ENCODE data around the gene MYMX. TPM values are rescaled to one million over a fixed set of nuclear protein-coding genes. Genes with fewer than 3 reads are reported as not detected.

MYMX gene
- total RNA-seq, 4 donors from 2014 or later = not detected

DNA sequence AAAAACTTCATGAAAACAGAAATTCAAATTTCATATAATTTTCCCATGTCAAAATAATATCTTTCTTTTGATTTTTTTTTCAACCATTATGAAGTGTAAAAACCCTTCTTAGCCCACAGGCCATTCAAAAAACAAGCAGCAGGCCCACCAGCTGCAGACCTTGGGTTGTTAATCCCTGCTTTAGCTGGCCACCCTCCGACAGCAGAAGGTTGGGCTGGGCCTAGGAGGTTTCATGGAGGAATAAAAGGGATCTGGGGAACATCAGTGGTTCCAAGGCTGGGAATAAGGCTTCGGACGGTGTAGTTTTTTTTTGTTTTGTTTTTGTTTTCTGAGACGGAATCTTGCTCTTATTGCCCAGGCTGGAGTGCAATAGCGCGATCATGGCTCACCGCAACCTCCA is 26.6 kb downstream of the MYMX start:
- intact Hi-C loops (cut with DNase I) = no loop called here
- H3K4me1 ChIP-seq = peaks cover 8 to 18% (median 12%) of the 10 kb centered on the region in 3 donors
- H3K27me3 ChIP-seq = no peaks in the 10 kb centered on the region
- TF ChIP-seq POLR2A (IDR thresholded peaks at IDR 0.05) = no peak
- WGBS, 2 donors = 79 to 93% methylated on average over 6 to 7 of the region's 7 CpGs
- no peak overlapping the region for H3K4me3 ChIP-seq
- H3K27ac ChIP-seq = no peak overlapping the region
- peaks cover 0 to 1% (median 0%) of the 10 kb centered on the region in 3 donors for H3K36me3 ChIP-seq
- no peaks in the 10 kb centered on the region for H3K9me3 ChIP-seq
- no peak for DNase-seq

DNA sequence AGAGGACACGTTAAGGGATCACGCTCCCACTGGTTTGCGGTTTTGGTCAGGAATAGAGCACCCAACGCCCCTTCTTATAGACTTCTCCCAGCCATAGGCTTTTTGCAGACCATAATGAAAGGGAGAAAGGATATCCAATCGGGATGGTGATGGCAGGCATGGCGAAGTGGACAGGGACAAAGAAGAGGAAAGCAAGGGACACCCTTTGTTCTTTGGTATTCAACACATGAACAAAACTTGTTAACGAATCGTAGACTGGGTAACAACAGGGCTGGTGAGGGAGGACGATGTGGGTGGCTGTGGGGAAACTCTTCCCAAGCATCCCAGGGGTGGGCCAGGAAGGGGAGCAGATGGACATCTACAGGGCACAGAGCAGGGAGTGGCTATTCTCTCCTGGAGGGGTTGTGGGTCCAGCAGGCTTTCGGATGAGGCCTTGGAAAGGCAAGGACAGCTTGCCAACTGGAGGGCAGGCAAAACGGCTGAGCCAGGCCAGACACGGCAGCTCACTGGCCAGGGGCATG is 28.7 kb downstream of the MYMX start:
- H3K4me1 ChIP-seq = peaks cover 16 to 36% (median 25%) of the 10 kb centered on the region in 3 donors
- WGBS, 2 donors = 78 to 82% methylated on average over 10 to 11 of the region's 12 CpGs
- TF ChIP-seq, protein P1, sequence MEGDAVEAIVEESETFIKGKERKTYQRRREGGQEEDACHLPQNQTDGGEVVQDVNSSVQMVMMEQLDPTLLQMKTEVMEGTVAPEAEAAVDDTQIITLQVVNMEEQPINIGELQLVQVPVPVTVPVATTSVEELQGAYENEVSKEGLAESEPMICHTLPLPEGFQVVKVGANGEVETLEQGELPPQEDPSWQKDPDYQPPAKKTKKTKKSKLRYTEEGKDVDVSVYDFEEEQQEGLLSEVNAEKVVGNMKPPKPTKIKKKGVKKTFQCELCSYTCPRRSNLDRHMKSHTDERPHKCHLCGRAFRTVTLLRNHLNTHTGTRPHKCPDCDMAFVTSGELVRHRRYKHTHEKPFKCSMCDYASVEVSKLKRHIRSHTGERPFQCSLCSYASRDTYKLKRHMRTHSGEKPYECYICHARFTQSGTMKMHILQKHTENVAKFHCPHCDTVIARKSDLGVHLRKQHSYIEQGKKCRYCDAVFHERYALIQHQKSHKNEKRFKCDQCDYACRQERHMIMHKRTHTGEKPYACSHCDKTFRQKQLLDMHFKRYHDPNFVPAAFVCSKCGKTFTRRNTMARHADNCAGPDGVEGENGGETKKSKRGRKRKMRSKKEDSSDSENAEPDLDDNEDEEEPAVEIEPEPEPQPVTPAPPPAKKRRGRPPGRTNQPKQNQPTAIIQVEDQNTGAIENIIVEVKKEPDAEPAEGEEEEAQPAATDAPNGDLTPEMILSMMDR (IDR thresholded peaks at IDR 0.05) = no peak
- TF ChIP-seq POLR2A (IDR thresholded peaks at IDR 0.05) = no peak
- intact Hi-C loops (cut with DNase I) = no loop called here
- H3K4me3 ChIP-seq = peak overlapping the region; percentile 81 to 94 (median 94)
- H3K36me3 ChIP-seq = peaks cover 6 to 22% (median 15%) of the 10 kb centered on the region in 3 donors
- H3K27me3 ChIP-seq = no peaks in the 10 kb centered on the region
- no peaks in the 10 kb centered on the region for H3K9me3 ChIP-seq
- DNase-seq = no peak
- peak overlapping the region; percentile 96 to 99 (median 98) for H3K27ac ChIP-seq

DNA sequence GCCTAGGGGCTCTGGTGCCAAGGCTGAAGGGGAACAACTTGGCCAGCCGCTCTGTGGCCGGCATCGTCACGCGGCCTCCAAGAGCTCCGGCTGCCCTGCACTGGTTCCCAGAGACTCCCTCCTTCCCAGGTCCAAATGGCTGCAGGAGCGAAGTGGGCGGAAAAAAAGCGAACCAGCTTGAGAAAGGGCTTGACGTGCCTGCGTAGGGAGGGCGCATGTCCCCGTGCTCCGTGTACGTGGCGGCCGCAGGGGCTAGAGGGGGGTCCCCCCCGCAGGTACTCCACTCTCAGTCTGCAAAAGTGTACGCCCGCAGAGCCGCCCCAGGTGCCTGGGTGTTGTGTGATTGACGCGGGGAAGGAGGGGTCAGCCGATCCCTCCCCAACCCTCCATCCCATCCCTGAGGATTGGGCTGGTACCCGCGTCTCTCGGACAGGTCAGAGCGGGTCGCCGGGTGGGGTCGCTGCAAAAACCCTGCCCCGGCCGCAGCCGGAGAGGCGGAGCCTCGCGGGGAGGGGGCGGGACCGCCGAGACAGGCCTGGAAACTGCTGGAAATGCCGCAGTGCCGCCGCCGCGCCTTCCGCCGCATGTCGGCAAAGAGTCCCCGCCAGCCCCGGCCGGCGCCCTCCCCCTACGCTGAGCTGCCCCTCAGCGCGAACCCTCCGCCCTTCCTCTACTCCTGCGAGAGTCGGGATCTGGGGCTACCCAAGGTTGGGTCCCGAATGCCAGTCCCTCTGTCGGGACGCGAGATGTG is 29.4 kb downstream of the MYMX start:
- TF ChIP-seq, protein P1 (IDR thresholded peaks at IDR 0.05) = peak in 1 of 6 experiments; percentile 45
- no peak for TF ChIP-seq POLR2A (IDR thresholded peaks at IDR 0.05)
- Histone ChIP-seq H3K4me1 (peaks cover 16 to 43% (median 31%) of the 10 kb centered on the region in 3 donors), H3K27me3 (no peaks in the 10 kb centered on the region), H3K27ac (peak overlapping the region; percentile 96 to 99 (median 98)), H3K9me3 (no peaks in the 10 kb centered on the region), H3K4me3 (peak overlapping the region; percentile 81 to 94 (median 94)), H3K36me3 (peaks cover 12 to 29% (median 22%) of the 10 kb centered on the region in 3 donors)
- DNase-seq = no peak
- intact Hi-C loops (cut with DNase I) = no loop called here
- 0% methylated on average over 6 to 10 of the region's 62 CpGs for WGBS, 2 donors

DNA sequence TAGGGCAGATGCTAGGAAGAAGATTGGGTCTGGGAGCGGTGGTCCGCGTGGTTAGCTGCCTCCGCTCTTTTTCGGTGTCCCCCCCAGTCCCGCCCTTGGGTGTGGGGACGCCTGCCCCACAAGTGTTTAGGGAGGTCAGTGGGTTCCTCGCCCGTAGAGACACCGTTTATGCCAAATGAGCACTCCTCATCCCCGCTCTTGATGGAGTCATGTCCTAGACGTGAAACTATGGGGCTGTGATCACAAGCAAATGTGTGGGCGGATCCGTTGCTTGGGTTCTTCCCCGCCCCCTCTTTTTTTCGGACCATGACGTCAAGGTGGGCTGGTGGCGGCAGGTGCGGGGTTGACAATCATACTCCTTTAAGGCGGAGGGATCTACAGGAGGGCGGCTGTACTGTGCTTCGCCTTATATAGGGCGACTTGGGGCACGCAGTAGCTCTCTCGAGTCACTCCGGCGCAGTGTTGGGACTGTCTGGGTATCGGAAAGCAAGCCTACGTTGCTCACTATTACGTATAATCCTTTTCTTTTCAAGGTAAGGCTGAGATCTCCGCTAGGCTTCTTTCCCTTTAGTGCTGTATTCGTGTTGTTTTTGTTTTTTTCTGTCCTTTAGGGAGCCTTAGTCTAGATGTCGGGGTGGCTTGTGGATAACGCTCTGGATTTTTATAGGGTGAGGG is 30.1 kb downstream of the MYMX start, which contains the start of gene HSP90AB1:
TSS of gene HSP90AB1 (plus strand) at position 439 of the 675 bp plus-strand sequence. CDS start 1,529 bp downstream, outside the sequence.
- H3K27ac ChIP-seq = peak within 1 kb of the TSS; percentile 96 to 99 (median 98)
- intact Hi-C loops (cut with DNase I) = no loop called here
- H3K4me1 ChIP-seq = peaks cover 16 to 48% (median 31%) of the 10 kb centered on the region in 3 donors
- TF ChIP-seq, protein P1 (IDR thresholded peaks at IDR 0.05) = peak in 2 of 6 experiments; percentile 5 to 16
- TF ChIP-seq POLR2A (IDR thresholded peaks at IDR 0.05) = peak in 3 of 4 donors; percentile 90 to 99 (median 96)
- peak within 1 kb of the TSS; percentile 81 to 94 (median 94) for H3K4me3 ChIP-seq
- H3K9me3 ChIP-seq = no peaks in the 10 kb centered on the region
- H3K36me3 ChIP-seq = peaks cover 19 to 36% (median 29%) of the 10 kb centered on the region in 3 donors
- WGBS, 2 donors = 0 to 2% methylated on average over 20 to 25 of the region's 34 CpGs
- DNase-seq = peak; percentile 92
- H3K27me3 ChIP-seq = no peaks in the 10 kb centered on the region

DNA sequence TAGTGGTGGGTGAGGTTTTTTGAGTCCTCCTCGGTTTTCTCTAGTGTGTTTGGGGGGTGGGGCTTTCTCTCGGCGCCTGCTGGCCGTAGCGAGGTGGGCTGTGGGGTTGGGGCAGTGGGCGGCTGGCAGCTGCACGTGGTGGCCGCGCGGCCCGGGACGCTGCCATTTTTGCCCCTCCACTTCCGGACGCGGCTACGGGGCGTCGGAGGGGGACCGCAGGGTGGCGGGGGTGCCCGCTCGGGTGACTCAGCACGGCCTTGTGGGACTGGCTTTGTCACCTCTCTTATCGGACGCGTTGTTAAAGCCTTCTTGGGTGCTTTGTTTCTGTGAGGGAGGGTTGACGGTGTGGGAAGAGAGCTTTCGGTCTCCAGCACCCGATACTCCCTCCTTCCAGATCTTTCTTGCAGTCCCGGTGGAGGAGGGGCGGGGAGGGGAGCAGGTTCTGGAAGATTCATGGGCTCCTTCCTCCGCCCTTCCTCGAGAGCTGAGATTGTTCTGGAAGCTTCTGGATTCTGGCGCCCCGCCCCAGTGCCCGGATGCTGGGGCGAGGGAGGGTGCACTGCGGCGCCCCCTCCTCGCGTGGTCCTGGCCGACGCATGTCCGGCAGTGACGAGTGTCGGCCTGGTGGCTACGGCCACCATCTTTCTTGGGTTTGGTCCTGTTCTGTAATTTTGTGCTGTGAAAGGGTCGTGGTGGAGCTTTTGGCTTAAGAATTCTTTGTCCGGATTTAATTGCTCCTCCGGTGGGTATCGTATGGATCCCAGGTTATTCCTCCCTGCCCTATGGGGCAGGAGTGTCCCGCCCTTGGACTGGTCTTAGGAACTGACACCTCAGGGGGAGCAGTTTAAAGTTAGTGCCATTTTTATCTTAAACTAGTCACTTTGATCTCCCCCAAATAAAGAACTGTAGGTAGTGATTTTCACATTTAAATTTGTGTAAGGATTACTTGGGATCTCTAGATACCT is 30.9 kb downstream of the MYMX start:
- peaks cover 27 to 44% (median 37%) of the 10 kb centered on the region in 3 donors for H3K36me3 ChIP-seq
- H3K27me3 ChIP-seq = no peaks in the 10 kb centered on the region
- TF ChIP-seq POLR2A (IDR thresholded peaks at IDR 0.05) = peak in 1 of 4 donors; percentile 8
- TF ChIP-seq, protein P1 (IDR thresholded peaks at IDR 0.05) = no peak
- DNase-seq = no peak
- H3K9me3 ChIP-seq = no peaks in the 10 kb centered on the region
- 0 to 1% methylated on average over 15 to 20 of the region's 52 CpGs for WGBS, 2 donors
- H3K4me3 ChIP-seq = peak overlapping the region; percentile 81 to 94 (median 94)
- H3K4me1 ChIP-seq = peaks cover 16 to 57% (median 31%) of the 10 kb centered on the region in 3 donors
- H3K27ac ChIP-seq = peak overlapping the region; percentile 96 to 99 (median 98)
- intact Hi-C loops (cut with DNase I) = no loop called here

Data from esophagus squamous epithelium (tissue), 5 donors.